Peyer's patch (tissue), 4 donors: ENCODE results near the gene MAST4. TPM values are rescaled to one million over a fixed set of nuclear protein-coding genes. Genes with fewer than 3 reads are reported as not detected.

ENCODE experiments used
- DNase-seq, 3 donors: peaks; one replicate each; pipeline ENCODE4 v3.0.0-alpha.2; 2017 to 2019
- H3K27ac ChIP-seq, 4 donors: fragments of 200-600 bp; sonication (generic); one replicate each; pipeline ENCODE4 v1.5.1; 2016 to 2019
- H3K27me3 ChIP-seq, 2 donors: fragments of 200-600 bp; sonication (generic); one replicate each; pipeline ENCODE4 v1.5.1; 2019
- H3K36me3 ChIP-seq, 3 donors: fragments of 200-600 bp; sonication (generic); one replicate each; pipeline ENCODE4 v1.5.1; 2016 to 2019
- H3K4me1 ChIP-seq, 4 donors: fragments of 200-600 bp; sonication (generic); one replicate each; pipeline ENCODE4 v1.5.1; 2016 to 2019
- H3K4me3 ChIP-seq, 4 donors: fragments of 200-600 bp; sonication (generic); 1 replicate in 3 of 4; 2 replicates in 1 of 4; pipeline ENCODE4 v1.5.1; 2016 to 2019; ENCODE audit warnings: mild to moderate bottlenecking in 1 of 4
- H3K9me3 ChIP-seq, 4 donors: fragments of 200-600 bp; sonication (generic); one replicate each; pipeline ENCODE4 v1.5.1; 2016 to 2019; ENCODE audit warnings: mild to moderate bottlenecking in 1 of 4
- POLR2A ChIP-seq, 2 donors: fragments of 450-650 bp; IDR thresholded peaks; one replicate each; pipeline ENCODE4 v1.5.1; 2017; ENCODE audit warnings: antibody characterized with exemption in 2 of 2, mild to moderate bottlenecking in 2 of 2, moderate library complexity in 2 of 2
- total RNA-seq, 4 donors: library from RNA; depleted of rRNA; stranded (reverse); fragments of >200 nt; gene quantifications; one replicate each; pipeline ENCODE4 v1.1.0, GENCODE V29; 2016
- TF ChIP-seq, protein P1 (sequence below), 6 experiments: fragments of 450-650 bp in 4 of 6; fragments of 200-600 bp in 2 of 6; sonication (generic) in 1 of 6; IDR thresholded peaks; one replicate each; pipeline ENCODE4 v1.5.1; 2017 to 2019; ENCODE audit warnings: antibody characterized with exemption in 6 of 6, mild to moderate bottlenecking in 3 of 6, moderate library complexity in 1 of 6

The MAST4 gene
- total RNA-seq, 4 donors from 2014 or later: 20.2 to 23.1 (median 21.4) TPM

DNA sequence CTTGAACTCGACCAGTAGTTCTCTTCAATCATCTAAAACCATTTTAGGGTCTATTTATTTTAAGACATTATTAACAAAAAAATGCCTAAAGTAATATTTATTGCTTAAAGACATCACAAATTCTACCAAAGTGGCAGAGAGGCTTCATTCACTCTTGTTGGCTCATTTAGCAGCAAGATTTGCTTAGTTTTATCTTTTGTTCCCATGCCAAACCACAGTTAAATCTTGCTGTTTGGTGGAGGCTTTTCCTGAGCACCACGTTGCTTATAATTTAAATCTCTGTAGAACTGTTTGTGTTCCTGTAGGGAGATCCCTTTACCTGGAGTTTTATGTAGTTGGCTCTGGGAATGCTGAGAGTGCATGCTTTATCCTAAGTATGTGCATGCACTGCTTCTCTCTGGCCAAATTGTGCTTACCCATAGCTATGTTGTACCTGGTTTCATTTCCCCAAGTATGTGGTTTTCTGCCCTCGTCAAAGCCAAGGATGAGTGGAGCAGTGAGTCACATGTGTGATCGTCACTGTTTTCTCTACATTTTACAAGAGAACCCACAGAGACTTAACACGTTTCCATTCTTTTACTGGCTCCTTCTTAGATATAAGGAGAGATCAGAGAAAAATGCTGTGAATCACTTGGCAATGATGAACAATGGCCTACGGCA is 42.1 kb upstream of the MAST4 start:
- peak in 2 of 3 donors; percentile 72 to 75 for DNase-seq
- Histone ChIP-seq H3K36me3 (no peaks in the 10 kb centered on the region), H3K4me3 (no peak overlapping the region), H3K4me1 (peaks cover 0 to 4% (median 0%) of the 10 kb centered on the region in 4 donors), H3K9me3 (no peaks in the 10 kb centered on the region), H3K27me3 (no peaks in the 10 kb centered on the region), H3K27ac (peak overlapping the region in 1 of 4 donors; percentile 39)
- TF ChIP-seq, protein P1, sequence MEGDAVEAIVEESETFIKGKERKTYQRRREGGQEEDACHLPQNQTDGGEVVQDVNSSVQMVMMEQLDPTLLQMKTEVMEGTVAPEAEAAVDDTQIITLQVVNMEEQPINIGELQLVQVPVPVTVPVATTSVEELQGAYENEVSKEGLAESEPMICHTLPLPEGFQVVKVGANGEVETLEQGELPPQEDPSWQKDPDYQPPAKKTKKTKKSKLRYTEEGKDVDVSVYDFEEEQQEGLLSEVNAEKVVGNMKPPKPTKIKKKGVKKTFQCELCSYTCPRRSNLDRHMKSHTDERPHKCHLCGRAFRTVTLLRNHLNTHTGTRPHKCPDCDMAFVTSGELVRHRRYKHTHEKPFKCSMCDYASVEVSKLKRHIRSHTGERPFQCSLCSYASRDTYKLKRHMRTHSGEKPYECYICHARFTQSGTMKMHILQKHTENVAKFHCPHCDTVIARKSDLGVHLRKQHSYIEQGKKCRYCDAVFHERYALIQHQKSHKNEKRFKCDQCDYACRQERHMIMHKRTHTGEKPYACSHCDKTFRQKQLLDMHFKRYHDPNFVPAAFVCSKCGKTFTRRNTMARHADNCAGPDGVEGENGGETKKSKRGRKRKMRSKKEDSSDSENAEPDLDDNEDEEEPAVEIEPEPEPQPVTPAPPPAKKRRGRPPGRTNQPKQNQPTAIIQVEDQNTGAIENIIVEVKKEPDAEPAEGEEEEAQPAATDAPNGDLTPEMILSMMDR (IDR thresholded peaks at IDR 0.05): no peak
- TF ChIP-seq POLR2A (IDR thresholded peaks at IDR 0.05): no peak

DNA sequence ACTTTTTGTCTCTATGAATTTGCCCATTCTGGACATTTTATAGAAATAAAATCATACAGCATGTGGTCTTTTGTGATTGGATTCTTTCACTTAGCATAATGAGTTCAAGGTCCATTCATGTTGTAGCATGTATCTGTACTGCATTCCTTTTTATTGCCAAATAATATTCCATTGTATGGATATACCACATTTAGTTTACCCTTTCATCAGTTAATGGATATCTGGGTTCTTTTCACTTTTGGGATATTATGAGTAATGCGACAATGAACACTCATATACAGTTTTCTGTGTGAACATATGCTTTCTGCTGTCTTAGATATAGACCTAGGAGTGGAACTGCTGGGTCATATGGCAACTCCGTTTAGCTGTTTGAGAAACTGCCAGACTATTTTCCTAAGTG is 41.3 kb upstream of the MAST4 start:
- Histone ChIP-seq H3K4me1 (peaks cover 0 to 4% (median 0%) of the 10 kb centered on the region in 4 donors), H3K27me3 (no peaks in the 10 kb centered on the region), H3K9me3 (no peaks in the 10 kb centered on the region), H3K4me3 (no peak overlapping the region), H3K27ac (no peak overlapping the region), H3K36me3 (no peaks in the 10 kb centered on the region)
- no peak for DNase-seq
- TF ChIP-seq, protein P1 (IDR thresholded peaks at IDR 0.05): no peak
- no peak for TF ChIP-seq POLR2A (IDR thresholded peaks at IDR 0.05)

DNA sequence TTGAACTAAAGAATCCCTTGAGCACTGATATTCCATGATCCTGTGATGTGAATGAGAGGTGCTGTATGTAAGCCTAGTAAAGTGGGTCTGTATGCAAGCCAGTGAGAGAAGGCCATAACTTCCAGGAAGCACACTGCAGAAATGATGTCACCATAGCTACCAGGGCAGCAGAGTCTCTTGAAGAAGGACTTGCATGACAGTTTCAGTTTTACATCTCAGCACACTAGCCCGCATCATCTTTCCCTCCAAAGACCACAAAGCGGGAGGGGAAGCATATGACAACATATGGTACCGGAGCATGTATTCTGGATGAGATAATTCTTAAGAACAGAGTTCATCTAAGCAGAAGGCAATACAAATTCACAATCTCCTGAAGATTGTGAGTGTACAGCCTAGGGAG is 37.6 kb upstream of the MAST4 start:
- Histone ChIP-seq H3K36me3 (no peaks in the 10 kb centered on the region), H3K4me1 (peaks cover 0 to 2% (median 0%) of the 10 kb centered on the region in 4 donors), H3K4me3 (no peak overlapping the region), H3K9me3 (no peaks in the 10 kb centered on the region), H3K27me3 (no peaks in the 10 kb centered on the region), H3K27ac (no peak overlapping the region)
- no peak for TF ChIP-seq POLR2A (IDR thresholded peaks at IDR 0.05)
- TF ChIP-seq, protein P1 (IDR thresholded peaks at IDR 0.05): no peak
- peak in 1 of 3 donors; percentile 38 for DNase-seq

DNA sequence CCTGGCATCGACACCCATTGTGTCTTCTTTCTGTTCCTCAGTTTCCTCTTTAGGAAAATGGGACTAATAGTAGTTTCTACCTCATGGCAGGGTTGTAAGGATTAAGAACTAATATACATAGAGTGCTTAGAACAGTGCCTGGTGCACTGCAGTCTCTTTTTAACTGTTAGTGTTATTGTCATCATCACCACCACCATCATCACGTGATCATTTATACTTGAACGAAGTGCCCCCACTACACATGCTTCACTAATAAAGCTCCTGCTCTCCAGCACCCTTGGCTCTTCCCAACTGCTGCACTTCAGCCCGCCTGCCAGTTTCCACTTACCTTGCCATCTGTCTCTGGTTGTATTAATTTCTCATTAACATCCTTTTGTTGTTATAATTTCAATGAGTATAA is 35.8 kb upstream of the MAST4 start:
- H3K4me1 ChIP-seq: no peaks in the 10 kb centered on the region
- no peak overlapping the region for H3K27ac ChIP-seq
- TF ChIP-seq POLR2A (IDR thresholded peaks at IDR 0.05): no peak
- TF ChIP-seq, protein P1 (IDR thresholded peaks at IDR 0.05): no peak
- H3K9me3 ChIP-seq: no peaks in the 10 kb centered on the region
- no peak overlapping the region for H3K4me3 ChIP-seq
- DNase-seq: no peak
- H3K27me3 ChIP-seq: no peaks in the 10 kb centered on the region
- H3K36me3 ChIP-seq: no peaks in the 10 kb centered on the region

DNA sequence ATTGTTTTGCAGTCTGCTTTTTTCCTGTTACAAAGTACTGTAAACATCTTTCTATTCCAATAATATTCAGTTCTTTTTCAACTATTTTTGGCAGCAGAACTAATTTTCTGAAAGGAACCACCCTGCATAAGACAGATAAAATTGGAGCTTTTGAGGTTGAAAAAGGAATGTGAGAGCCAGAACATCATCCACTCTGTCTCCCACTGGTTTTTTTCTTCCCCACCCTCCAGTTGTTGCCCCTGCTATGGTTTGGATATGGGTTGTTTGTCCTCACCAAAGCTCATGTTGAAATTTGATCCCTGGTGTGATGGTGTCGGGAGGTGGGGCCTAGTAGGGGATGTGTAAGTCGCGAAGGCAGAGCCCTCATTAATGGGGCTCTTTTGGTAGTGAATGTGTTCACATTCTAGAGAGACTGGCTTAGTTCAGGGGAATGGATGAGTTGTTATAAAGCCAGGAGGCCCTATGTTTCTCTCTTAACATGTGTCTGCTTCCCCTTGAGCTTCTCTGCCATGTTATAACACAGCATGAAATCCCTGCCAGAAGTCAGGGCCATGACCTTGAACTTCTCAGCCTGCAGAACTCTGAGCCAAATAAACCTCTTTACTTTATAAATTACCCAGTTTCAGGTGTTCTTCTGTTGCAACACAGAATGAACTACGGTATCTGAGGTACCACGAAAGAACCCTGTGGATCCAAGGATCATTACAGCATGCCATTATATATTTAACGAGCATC is 34.8 kb upstream of the MAST4 start:
- no peak for DNase-seq
- H3K4me1 ChIP-seq: no peaks in the 10 kb centered on the region
- H3K9me3 ChIP-seq: no peaks in the 10 kb centered on the region
- no peak overlapping the region for H3K27ac ChIP-seq
- no peak overlapping the region for H3K4me3 ChIP-seq
- H3K27me3 ChIP-seq: no peaks in the 10 kb centered on the region
- TF ChIP-seq POLR2A (IDR thresholded peaks at IDR 0.05): no peak
- TF ChIP-seq, protein P1 (IDR thresholded peaks at IDR 0.05): no peak
- H3K36me3 ChIP-seq: no peaks in the 10 kb centered on the region
